HG02981 (cell line): ENCODE data around the gene ISX.
A peak's percentile ranks its signal among the peaks of the same experiment; 100 is the strongest.

Experiments
- ATAC-seq: cut with Tn5 transposase; IDR thresholded peaks from one replicate; pipeline ENCODE4 v1.9.1; 2021; ENCODE audit warnings: mild to moderate bottlenecking, moderate library complexity; ENCODE audit not compliant: unreplicated experiment

Gene ISX

DNA sequence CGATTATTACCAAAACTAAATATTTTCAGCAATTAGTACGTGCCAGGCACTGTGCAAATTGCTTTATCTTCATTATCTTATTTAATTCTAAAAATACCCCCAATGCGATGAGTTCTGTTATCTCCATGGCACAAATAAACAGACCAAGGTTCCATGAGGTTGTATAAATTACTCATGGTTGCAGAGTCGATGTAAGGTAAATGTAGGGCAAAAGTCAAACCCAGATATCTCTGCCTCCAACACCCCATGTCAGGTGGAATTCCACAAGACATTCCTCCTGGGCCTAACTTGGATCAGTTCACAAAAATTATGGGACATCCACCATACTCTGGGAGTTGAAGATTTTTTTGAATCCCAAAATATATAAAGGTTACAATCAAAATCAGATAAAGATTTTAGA, 43.7 kb downstream of the ISX start:
- ATAC-seq = no peak

DNA sequence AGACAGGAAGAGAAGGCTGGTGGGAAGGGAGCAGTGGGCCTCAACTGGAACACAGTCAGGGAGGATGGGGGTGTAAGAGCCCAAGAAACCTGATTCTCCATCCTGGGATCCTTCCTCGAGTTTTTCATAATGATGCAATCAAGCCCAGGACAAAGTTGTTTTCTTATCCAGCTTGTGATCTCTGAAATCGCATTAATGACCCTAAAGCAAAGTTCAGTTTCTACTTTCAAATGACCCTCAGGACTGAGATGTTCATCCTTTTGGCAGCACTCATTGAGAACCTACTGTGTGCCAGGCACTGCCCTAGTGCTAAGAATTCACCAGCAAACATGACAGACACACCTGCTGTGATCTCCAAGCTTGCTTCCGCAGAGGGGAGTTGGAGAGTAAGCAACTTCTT, 45.3 kb downstream of the ISX start:
- ATAC-seq = no peak

DNA sequence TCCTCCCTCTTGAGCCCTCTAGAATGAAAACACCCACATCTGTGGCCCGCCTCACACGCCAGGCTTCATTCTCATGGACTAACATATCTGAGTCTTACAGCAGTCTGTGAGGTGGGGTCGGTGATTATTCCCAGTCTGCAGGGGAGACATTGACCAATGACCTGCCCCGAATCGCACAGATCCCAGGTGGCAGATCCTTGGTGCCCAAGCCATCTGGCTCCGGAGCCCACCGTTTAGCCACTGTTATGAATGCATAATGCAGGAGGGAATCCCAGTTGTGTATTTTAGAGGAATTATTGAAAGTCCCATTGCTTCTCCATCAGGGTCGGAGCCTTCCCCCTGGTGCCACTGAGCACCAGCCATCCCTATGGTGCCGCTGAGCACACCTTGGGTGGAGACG, 47.4 kb downstream of the ISX start:
- ATAC-seq = no peak

DNA sequence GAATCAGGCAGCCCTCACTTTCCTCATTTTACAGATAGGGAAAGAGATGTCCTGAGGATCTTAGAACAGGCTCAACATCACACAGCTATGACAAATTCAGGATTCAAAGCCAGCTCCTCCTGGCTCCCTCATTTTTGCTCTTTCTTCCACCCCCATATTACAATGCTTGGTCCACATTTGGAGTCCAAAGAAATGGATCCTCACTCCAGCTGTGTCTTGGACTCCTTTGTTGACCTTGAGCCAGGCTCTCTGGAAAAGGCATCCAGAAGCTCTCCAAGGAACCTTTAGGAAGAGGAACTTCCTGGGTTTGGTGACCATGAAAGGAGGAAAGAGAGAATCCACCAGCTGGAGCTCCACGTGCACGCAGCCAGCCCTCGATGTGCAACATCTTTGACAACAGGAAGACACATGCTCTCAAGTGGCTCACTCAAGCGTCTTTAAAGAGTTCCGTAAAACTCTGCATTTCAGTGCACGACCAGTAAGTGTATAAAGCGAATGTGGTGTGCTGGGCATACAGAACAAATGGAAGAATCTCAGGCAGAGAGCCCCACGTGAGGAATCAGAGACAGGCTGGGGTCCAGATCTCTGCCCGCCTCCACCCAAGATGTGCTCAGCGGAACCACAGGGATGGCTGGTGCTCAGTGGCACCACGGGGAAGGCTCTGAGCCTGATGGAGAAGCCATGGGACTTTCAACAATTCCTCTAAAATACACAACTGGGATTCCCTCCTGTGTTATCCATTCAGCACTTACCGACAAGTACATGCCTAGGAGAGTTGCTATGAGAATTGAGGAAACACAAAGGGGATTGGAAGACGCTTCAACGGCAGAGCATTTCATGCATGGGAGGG, 48.4 kb downstream of the ISX start:
- ATAC-seq = no peak

- no peak for ATAC-seq
Measured at GRCh38 chr22:35115515-35115914, 49.6 kb downstream of the ISX start.

- no peak for ATAC-seq
Measured at GRCh38 chr22:35116269-35116668, 50.3 kb downstream of the ISX start.

GRCh38 chr22:35116817-35117216, 50.9 kb downstream of the ISX start:
- no peak for ATAC-seq

DNA sequence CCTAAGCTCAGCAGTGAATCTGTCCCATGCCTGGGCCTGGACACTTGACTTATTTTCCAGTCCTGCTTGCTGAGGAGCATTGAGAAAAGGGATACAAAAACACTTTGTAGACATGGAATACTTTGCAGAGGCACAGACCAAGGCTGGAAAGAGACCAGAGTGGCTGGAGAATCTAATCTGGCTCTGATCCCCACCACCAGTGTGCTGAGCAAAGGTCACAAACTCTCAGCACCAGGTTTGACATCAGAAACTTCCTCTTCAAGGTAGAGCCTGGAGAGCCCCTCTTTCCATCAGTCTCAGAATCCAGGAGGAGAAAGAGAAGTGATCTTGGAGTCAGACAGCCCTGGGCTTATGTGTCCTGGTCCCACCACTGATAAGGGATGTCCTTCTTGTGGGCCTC, 53.5 kb downstream of the ISX start:
- ATAC-seq = no peak

DNA sequence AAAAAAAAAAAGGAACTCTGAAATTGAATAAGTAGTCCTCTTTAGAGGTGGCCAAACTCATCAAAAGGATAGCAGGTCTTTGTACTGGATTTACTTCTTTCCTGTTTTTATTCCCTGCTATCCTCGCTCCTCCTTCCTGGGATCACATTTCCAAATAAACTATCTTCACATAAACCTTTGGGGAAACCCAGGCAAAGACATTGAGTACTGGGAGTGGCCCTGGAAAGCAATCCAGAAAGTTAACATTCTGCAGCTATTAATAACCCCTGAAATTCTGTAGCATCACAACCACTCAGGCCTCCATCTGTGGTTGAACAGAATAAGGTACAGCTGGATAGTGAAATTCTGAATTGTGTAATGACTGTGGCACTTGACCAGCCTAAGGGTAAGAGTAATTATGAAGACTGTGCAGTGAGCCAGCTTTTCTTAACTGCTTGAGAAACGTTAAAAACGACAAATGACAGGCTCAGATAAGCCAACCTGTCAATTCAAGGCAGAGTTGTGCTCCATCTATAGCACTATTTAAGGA, 58.8 kb downstream of the ISX start:
- ATAC-seq = no peak

- ATAC-seq = peak; percentile 56
Measured at GRCh38 chr22:35126993-35127392, 61.0 kb downstream of the ISX start.

DNA sequence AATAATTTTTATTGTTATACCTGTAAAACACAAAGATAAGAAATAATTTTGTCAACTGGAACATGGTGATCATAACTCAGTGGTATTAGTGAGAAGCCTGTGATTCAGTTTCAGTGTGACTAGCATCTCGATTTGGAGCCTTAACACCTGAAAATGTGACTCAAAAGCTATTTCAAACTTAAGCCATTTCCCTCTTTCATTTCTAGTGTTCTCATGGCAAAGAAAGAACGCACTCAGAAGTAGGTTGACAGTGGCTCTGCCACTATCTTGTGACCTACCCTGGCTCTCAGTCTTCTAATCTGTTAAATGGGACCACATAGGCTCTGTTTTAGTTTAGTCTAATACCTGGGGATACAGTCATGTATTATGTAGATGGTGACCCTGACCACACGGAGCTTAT, 62.7 kb downstream of the ISX start:
- ATAC-seq = peak; percentile 45

- ATAC-seq = no peak
Measured at GRCh38 chr22:35131525-35132000, 65.6 kb downstream of the ISX start.

GRCh38 chr22:35132568-35132967, 66.6 kb downstream of the ISX start:
- no peak for ATAC-seq

- no peak for ATAC-seq
Measured at GRCh38 chr22:35133702-35134380, 67.9 kb downstream of the ISX start.

DNA sequence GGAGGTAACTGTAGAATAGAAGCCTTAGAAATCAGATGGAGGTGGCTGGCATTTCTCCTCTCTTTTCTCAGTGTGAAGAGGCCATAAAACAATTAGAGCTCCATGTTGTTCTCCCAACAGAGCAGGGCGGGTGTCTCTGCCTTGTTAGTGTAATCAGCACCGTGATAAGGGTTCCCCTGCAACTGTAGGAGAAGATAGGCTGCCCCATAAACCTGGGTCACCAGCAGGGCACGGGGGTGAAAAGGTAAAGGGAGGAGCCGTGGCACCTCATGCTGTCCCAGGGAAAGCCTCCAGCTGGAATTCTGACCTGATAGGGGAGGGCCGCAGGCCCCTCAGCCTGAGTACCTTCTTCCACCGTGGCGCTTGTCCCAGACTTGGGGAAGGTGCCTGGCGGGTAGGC, 68.7 kb downstream of the ISX start:
- no peak for ATAC-seq

- no peak for ATAC-seq
Measured at GRCh38 chr22:35135165-35135564, 69.2 kb downstream of the ISX start.
